HL-60 (cell line): ENCODE results near the gene UST.

Experiments used
- DNase-seq, 2 experiments: peaks; one replicate each; pipeline ENCODE4 v3.0.0-alpha.2; 2010 to 2020; ENCODE audit warnings: low read depth in 1 of 2, low spot score in 1 of 2
- H3K27ac ChIP-seq: fragments of 250-450 bp; sonication (Bioruptor Pico); replicated peaks from 2 replicates; pipeline ENCODE4 v1.5.1; 2020; ENCODE audit warnings: mild to moderate bottlenecking, moderate library complexity
- H3K27me3 ChIP-seq: fragments of 250-450 bp; sonication (Bioruptor Pico); 2 replicates; pipeline ENCODE4 v1.5.1; 2021; ENCODE audit warnings: mild to moderate bottlenecking, moderate library complexity; ENCODE audit not compliant: insufficient read depth, poor library complexity, severe bottlenecking
- H3K4me3 ChIP-seq: replicated peaks from 2 replicates; pipeline ENCODE4 v1.5.1; 2011; ENCODE audit warnings: mild to moderate bottlenecking, control low read depth, low read length; ENCODE audit not compliant: insufficient read depth
- GABPA ChIP-seq: IDR thresholded peaks from 2 replicates; pipeline ENCODE4 v1.6.1; 2012; ENCODE audit warnings: low read depth
- POLR2AphosphoS5 ChIP-seq: IDR thresholded peaks from 2 replicates; pipeline ENCODE4 v1.6.1; 2012; ENCODE audit warnings: low read depth
- REST ChIP-seq: IDR thresholded peaks from 2 replicates; pipeline ENCODE4 v1.6.1; 2012; ENCODE audit warnings: low read depth; ENCODE audit not compliant: insufficient replicate concordance
- SPI1 ChIP-seq: IDR thresholded peaks from 2 replicates; pipeline ENCODE4 v1.6.1; 2012; ENCODE audit warnings: low read depth, mild to moderate bottlenecking, borderline replicate concordance
- TF ChIP-seq, protein P1 (sequence below): IDR thresholded peaks from one replicate; pipeline ENCODE4 v1.5.1; 2011; ENCODE audit warnings: low read length, control low read depth, inconsistent platforms; ENCODE audit not compliant: insufficient read depth

UST gene

GRCh38 chr6:149112976-149113375 is 366.1 kb downstream of the UST start:
- Histone ChIP-seq H3K4me3 (no peak overlapping the region), H3K27ac (no peak overlapping the region), H3K27me3 (no peaks in the 10 kb centered on the region)
- TF ChIP-seq POLR2AphosphoS5, result no peak
- no peak for TF ChIP-seq SPI1
- TF ChIP-seq REST, result no peak
- no peak for TF ChIP-seq GABPA
- TF ChIP-seq, protein P1, sequence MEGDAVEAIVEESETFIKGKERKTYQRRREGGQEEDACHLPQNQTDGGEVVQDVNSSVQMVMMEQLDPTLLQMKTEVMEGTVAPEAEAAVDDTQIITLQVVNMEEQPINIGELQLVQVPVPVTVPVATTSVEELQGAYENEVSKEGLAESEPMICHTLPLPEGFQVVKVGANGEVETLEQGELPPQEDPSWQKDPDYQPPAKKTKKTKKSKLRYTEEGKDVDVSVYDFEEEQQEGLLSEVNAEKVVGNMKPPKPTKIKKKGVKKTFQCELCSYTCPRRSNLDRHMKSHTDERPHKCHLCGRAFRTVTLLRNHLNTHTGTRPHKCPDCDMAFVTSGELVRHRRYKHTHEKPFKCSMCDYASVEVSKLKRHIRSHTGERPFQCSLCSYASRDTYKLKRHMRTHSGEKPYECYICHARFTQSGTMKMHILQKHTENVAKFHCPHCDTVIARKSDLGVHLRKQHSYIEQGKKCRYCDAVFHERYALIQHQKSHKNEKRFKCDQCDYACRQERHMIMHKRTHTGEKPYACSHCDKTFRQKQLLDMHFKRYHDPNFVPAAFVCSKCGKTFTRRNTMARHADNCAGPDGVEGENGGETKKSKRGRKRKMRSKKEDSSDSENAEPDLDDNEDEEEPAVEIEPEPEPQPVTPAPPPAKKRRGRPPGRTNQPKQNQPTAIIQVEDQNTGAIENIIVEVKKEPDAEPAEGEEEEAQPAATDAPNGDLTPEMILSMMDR, result no peak
- no peak for DNase-seq

GRCh38 chr6:149114167-149114566 is 367.3 kb downstream of the UST start:
- no peak for TF ChIP-seq REST
- TF ChIP-seq, protein P1, result no peak

DNA sequence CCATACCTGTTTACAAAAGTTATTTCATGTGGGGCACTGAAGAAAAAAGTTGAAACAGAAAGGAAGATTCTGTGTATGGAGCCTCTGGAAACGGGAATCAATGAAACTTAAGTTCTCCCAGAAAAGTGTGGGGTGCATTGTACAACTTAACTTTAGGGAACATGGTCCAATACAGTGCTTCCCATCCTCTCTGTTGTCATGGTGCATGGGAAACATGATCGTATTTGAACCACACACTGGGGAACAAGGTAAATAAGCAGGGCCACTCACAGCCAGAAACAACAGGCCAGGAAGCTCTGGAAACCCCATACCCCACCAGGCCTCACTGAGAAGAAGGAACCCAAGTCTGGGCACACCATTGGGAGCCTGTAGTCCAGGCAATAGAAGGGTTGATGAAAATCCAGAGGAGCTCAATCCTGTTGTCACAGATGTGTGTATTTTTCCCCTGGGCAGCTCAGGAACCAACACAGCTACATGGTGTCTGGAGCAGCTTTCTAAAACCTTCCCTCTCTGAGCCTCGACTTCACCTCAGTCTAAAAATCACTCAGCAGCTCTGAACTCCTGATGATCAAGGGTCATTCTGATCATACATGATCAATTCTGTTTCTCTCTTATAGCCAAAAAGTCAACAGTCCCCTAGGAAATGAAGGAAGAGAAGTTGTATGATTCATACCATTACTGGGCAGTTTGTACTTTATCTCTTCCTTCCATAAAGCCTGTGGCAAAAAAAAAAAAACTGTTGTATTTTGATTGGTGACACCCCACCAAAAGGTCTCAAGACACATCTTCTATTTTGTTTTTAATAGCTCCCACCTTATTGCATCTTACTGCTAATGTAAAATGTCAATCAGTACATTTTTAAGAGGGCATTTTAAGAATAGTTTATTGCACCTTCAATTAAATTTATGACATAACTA is 372.2 kb downstream of the UST start:
- no peak overlapping the region for H3K4me3 ChIP-seq
- no peak overlapping the region for H3K27ac ChIP-seq
- no peaks in the 10 kb centered on the region for H3K27me3 ChIP-seq
- DNase-seq, result no peak
- TF ChIP-seq, protein P1, result no peak
- TF ChIP-seq REST, result no peak

More at GRCh38 chr6:149114167-149114566, 367.3 kb downstream of the UST start:
- no peak overlapping the region for H3K27ac ChIP-seq
- no peaks in the 10 kb centered on the region for H3K27me3 ChIP-seq
- no peak for DNase-seq
- no peak overlapping the region for H3K4me3 ChIP-seq
